ENCODE measurements around the gene LIG1.

The LIG1 gene

DNA sequence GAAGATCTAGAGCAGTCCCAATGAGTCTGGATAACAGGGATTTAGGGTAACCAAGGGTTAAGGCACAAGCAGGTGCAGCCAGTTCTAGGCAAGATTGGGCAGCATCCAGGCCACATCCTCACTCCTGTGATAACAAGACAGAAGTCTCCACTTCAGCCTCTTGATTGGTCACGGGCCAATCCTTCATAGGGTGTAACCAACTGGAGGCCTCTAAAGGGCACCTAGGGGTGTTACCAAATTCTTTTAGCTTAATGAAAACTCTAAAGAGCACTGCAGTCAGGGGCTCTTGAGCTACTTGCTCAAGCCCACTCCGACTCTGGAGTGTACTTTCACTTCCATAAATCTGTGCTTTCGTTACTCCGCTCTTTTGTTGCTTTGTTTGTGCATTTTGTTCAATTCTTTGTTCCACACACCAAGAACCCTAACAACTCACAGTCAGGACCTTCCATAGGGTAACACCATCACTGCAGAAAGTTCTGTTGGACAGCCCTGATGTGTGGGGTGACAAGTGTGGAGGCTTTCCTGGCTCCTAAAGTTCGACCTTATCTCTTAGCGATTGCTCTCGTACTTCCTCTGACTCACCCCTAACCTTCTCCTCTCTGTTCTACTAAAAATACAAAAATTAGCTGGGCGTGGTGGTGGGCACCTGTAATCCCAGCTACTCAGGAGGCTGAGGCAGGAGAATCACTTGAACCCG lies 36.4 kb upstream of the LIG1 start:
- DNase-seq, result no peak
- Histone ChIP-seq H3K4me1 (peaks cover 0 to 13% (median 9%) of the 10 kb centered on the region in 4 donors), H3K9me3 (no peaks in the 10 kb centered on the region), H3K27ac (no peak overlapping the region), H3K4me3 (no peak overlapping the region), H3K27me3 (no peaks in the 10 kb centered on the region), H3K36me3 (peaks cover 0 to 10% (median 1%) of the 10 kb centered on the region in 3 donors)
- intact Hi-C loops (cut with DNase I; ENCODE audit: low total_unique reads), result no loop called here
- TF ChIP-seq, protein P1, sequence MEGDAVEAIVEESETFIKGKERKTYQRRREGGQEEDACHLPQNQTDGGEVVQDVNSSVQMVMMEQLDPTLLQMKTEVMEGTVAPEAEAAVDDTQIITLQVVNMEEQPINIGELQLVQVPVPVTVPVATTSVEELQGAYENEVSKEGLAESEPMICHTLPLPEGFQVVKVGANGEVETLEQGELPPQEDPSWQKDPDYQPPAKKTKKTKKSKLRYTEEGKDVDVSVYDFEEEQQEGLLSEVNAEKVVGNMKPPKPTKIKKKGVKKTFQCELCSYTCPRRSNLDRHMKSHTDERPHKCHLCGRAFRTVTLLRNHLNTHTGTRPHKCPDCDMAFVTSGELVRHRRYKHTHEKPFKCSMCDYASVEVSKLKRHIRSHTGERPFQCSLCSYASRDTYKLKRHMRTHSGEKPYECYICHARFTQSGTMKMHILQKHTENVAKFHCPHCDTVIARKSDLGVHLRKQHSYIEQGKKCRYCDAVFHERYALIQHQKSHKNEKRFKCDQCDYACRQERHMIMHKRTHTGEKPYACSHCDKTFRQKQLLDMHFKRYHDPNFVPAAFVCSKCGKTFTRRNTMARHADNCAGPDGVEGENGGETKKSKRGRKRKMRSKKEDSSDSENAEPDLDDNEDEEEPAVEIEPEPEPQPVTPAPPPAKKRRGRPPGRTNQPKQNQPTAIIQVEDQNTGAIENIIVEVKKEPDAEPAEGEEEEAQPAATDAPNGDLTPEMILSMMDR (IDR thresholded peaks at IDR 0.05), result no peak

DNA sequence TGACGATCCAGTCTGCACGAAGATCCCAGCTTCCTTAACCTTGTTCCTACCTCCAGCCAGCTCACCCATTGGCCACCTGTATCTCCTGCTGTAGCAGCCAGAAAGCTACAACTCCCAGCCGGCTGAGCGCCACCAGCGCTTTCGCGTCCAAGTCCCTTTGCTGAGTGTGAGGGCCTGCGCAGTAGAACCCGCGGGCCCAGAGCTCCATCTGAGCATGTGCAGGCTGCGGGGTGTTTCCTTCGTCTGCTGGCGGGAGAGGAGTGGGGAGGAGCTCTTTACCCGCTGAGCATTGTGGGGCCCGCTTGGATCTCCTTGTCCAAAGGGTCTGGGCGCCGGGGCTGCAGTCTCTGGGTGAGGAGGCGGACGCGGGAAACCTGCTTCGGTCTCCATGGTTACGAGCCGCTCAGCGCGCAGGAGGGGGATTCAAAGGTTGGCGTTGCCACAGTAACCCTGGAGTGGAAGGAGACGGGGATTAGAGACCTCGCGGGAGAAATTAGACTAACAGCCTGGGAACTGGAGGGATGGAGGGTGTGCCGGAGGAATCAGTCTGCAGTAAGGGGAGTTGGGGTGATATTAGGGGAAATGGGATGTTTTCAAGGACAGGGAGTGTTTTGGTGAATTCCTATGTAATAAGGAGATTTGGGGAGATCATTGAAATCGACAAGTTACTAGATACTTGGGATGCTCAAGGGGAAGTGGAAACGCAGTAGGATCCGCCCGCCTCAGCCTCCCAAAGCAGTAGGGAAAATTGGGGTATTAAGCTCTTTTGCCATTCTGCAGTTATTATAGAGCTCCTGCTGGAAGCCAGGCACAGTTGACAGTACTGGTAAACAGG lies 33.9 kb upstream of the LIG1 start:
- intact Hi-C loops (cut with DNase I; ENCODE audit: low total_unique reads), result no loop called here
- Histone ChIP-seq H3K27me3 (no peaks in the 10 kb centered on the region), H3K9me3 (no peaks in the 10 kb centered on the region), H3K4me1 (peaks cover 0 to 13% (median 9%) of the 10 kb centered on the region in 4 donors), H3K36me3 (no peaks in the 10 kb centered on the region), H3K4me3 (peak overlapping the region; percentile 63 to 73), H3K27ac (peak overlapping the region; percentile 75 to 76)
- DNase-seq, result peak; percentile 93 to 96
- TF ChIP-seq, protein P1 (IDR thresholded peaks at IDR 0.05), result no peak

DNA sequence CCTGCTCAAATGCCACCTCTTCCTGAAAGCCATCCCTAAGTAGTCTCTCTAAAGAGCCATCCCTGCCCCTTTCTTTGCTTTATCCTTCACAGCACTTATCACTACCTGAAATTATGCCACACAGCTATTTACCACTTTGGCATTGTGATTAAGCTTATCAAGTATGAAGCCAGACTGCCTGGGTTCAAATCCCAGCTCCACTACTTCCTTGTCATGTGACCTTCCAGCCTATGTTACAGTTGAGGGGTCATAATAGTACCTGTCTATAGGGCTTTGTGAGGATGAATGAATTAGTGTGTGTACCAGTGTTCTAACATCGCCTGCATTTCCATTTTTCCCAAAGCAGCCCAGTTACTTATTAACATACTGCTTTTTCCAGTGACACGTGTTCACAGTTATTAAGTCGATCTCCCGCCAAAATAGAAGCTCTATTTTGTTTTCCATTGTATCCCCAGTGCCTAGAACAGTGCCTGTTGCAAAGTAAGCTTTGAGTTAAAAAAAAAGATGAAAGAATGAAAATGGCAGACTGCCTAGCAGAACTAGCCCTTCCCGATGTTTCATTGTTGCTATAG lies 33.2 kb upstream of the LIG1 start:
- peak overlapping the region; percentile 75 to 76 for H3K27ac ChIP-seq
- no peaks in the 10 kb centered on the region for H3K36me3 ChIP-seq
- intact Hi-C loops (cut with DNase I; ENCODE audit: low total_unique reads), result no loop called here
- TF ChIP-seq, protein P1 (IDR thresholded peaks at IDR 0.05), result no peak
- peaks cover 0 to 13% (median 9%) of the 10 kb centered on the region in 4 donors for H3K4me1 ChIP-seq
- peak overlapping the region; percentile 63 to 73 for H3K4me3 ChIP-seq
- no peak for DNase-seq
- H3K9me3 ChIP-seq, result no peaks in the 10 kb centered on the region
- no peaks in the 10 kb centered on the region for H3K27me3 ChIP-seq

DNA sequence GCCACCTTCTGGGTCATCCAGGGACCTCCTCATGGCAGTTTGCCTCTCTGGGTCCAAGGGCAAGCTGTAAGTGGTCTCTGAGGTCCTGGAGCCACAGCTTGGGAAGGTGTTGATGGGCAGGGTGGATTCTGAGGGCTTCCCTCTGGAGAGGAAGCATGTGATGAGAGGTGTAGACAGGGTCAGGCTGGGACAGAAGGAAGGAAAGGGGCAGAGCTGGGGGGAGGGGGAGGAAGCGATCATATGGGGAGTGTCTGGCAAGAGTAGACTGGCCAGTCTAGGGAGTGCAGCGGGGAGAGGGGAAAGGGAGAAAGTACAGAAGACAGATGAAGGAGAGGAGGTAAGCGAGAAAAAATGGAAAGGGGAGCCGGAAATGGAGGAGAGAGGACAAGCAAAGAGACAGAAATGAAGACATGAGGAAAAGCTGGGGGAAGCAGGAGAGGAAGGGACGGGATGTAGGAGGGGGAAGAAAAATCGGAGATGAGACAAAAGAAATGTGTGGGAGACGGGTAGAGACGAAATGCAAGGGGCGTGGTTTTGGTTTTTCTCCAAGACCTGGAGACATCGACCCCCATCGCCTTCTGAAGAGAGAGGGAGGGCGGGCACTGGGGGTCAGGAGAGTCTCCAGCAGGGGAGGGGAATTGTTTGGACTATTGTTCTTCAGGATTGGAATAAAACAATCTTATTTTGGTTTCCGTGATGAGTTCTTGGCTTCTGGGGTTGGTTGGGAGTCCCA lies 27.0 kb upstream of the LIG1 start:
- Histone ChIP-seq H3K4me3 (no peak overlapping the region), H3K4me1 (no peaks in the 10 kb centered on the region), H3K27me3 (no peaks in the 10 kb centered on the region), H3K27ac (no peak overlapping the region), H3K9me3 (no peaks in the 10 kb centered on the region), H3K36me3 (peaks cover 0 to 16% (median 0%) of the 10 kb centered on the region in 3 donors)
- intact Hi-C loops (cut with DNase I; ENCODE audit: low total_unique reads), result no loop called here
- TF ChIP-seq, protein P1 (IDR thresholded peaks at IDR 0.05), result no peak
- no peak for DNase-seq

DNA sequence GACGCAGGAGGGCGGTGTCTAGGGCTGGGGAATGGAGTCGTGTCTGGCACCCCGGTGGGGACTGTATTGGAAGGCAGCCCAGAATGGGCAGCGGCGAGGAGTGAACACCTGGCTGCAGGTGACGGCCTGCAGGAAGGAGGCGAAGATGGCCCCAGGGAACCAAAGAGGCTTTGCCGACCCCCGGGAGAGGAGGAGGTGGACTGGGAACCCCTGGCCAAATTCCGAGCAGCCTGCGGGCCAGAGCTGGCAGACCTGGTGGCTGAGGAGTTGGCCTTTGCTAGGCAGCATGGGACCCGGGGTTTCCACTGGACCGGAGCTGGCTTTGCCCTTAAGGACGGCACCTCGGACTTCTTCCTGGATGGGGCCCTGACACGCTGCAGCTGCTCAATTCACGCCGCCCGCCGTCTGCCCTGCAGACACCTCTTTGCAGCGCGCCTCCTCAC lies 26.2 kb upstream of the LIG1 start:
- peaks cover 0 to 21% (median 0%) of the 10 kb centered on the region in 3 donors for H3K36me3 ChIP-seq
- no peaks in the 10 kb centered on the region for H3K27me3 ChIP-seq
- H3K4me1 ChIP-seq, result no peaks in the 10 kb centered on the region
- H3K9me3 ChIP-seq, result no peaks in the 10 kb centered on the region
- intact Hi-C loops (cut with DNase I; ENCODE audit: low total_unique reads), result no loop called here
- no peak overlapping the region for H3K27ac ChIP-seq
- no peak for DNase-seq
- H3K4me3 ChIP-seq, result no peak overlapping the region
- TF ChIP-seq, protein P1 (IDR thresholded peaks at IDR 0.05), result no peak

Data from tibial artery (tissue), 4 donors.